SU-DHL-6 (cell line): ENCODE data around the gene DNAH14.
"Not testable (repeated sequence)": the region's sequence is repeated elsewhere in the genome, so short reads cannot be mapped to it uniquely, and the experiment has no call there.

Source experiments
- CTCF ChIP-seq: fragments of 200-600 bp; sonication (generic); IDR thresholded peaks from one replicate; pipeline ENCODE4 v1.5.1; 2017; ENCODE audit warnings: antibody characterized with exemption, mild to moderate bottlenecking, low read length, moderate library complexity; ENCODE audit not compliant: insufficient read depth, poor library complexity, severe bottlenecking
- EZH2phosphoT487 ChIP-seq: fragments of 200-600 bp; sonication (generic), shearing (Covaris generic); conservative IDR thresholded peaks from 2 replicates; pipeline ENCODE4 v1.6.1; 2018; ENCODE audit warnings: mild to moderate bottlenecking, antibody characterized with exemption, low read length, moderate library complexity, mixed read lengths

- TF ChIP-seq CTCF, EZH2phosphoT487: not testable (repeated sequence)
Measured at GRCh38 chr1:225008050-225008449, 78.6 kb downstream of the DNAH14 start.
